Measurements from ENCODE around the gene RIMS4. TPM values are rescaled to one million over a fixed set of nuclear protein-coding genes. Genes with fewer than 3 reads are reported as not detected.

The RIMS4 gene
- total RNA-seq, 2 experiments from 2014 or later = not detected

GRCh38 chr20:44759595-44759994, 50.8 kb downstream of the RIMS4 start:
- intact Hi-C loops (cut with micrococcal nuclease) = no loop called here
- DNase-seq (no peak), ATAC-seq (no peak)
- Mint-ChIP-seq H3K4me3 (no peak overlapping the region), H3K36me3 (ENCODE audit: low read depth) (no peaks in the 10 kb centered on the region), H3K9me3 (no peaks in the 10 kb centered on the region), H3K27me3 (peaks cover 3% of the 10 kb centered on the region), H3K4me1 (ENCODE audit: low read depth) (no peaks in the 10 kb centered on the region), H3K27ac (no peak overlapping the region)
- ChIA-PET CTCF (interaction anchor here (1.2 to 3.8 kb wide), 2 partner anchors 12 to 37 kb away, joined by 3 to 20 read pairs; no protein-coding TSS in a partner anchor), POLR2A (no interaction called here)
- TF ChIP-seq CTCF (IDR thresholded peaks at IDR 0.05) = no peak

GRCh38 chr20:44758247-44759101, 51.9 kb downstream of the RIMS4 start:
- DNase-seq (no peak), ATAC-seq (no peak)
- CTCF ChIA-PET = interaction anchor here (1.2 to 3.8 kb wide), 3 partner anchors 11 to 38 kb away, joined by 3 to 20 read pairs (median 4); no protein-coding TSS in a partner anchor
- no peak for TF ChIP-seq CTCF (IDR thresholded peaks at IDR 0.05)
- Mint-ChIP-seq H3K4me1 (ENCODE audit: low read depth) (no peaks in the 10 kb centered on the region), H3K36me3 (ENCODE audit: low read depth) (no peaks in the 10 kb centered on the region), H3K9me3 (no peaks in the 10 kb centered on the region), H3K4me3 (no peak overlapping the region), H3K27me3 (peaks cover 3% of the 10 kb centered on the region), H3K27ac (no peak overlapping the region)
- POLR2A ChIA-PET = no interaction called here
- intact Hi-C loops (cut with micrococcal nuclease) = no loop called here

- Mint-ChIP-seq H3K27me3 (peaks cover 3% of the 10 kb centered on the region), H3K9me3 (no peaks in the 10 kb centered on the region), H3K36me3 (ENCODE audit: low read depth) (no peaks in the 10 kb centered on the region), H3K4me1 (ENCODE audit: low read depth) (no peaks in the 10 kb centered on the region), H3K27ac (no peak overlapping the region), H3K4me3 (no peak overlapping the region)
- ChIA-PET CTCF (interaction anchor here (1.9 to 3.8 kb wide), 2 partner anchors 10 to 73 kb away, joined by 5 to 20 read pairs; no protein-coding TSS in a partner anchor), POLR2A (no interaction called here)
- DNase-seq (no peak), ATAC-seq (no peak)
- no peak for TF ChIP-seq CTCF (IDR thresholded peaks at IDR 0.05)
- intact Hi-C loops (cut with micrococcal nuclease) = no loop called here
Measured at GRCh38 chr20:44756956-44757355, 53.4 kb downstream of the RIMS4 start.

GRCh38 chr20:44756011-44756688, 54.2 kb downstream of the RIMS4 start:
- no peaks in the 10 kb centered on the region for H3K4me1 Mint-ChIP-seq (ENCODE audit: low read depth)
- H3K9me3 Mint-ChIP-seq = no peaks in the 10 kb centered on the region
- DNase-seq (no peak), ATAC-seq (no peak)
- ChIA-PET CTCF (interaction anchor here (1.9 kb wide), 1 partner anchor 73 kb away, joined by 5 read pairs; no protein-coding TSS in a partner anchor), POLR2A (no interaction called here)
- H3K27me3 Mint-ChIP-seq = peaks cover 3% of the 10 kb centered on the region
- no peak overlapping the region for H3K4me3 Mint-ChIP-seq
- no peak overlapping the region for H3K27ac Mint-ChIP-seq
- intact Hi-C loops (cut with micrococcal nuclease) = no loop called here
- no peak for TF ChIP-seq CTCF (IDR thresholded peaks at IDR 0.05)
- no peaks in the 10 kb centered on the region for H3K36me3 Mint-ChIP-seq (ENCODE audit: low read depth)

- TF ChIP-seq CTCF (IDR thresholded peaks at IDR 0.05) = no peak
- ChIA-PET CTCF (no interaction called here), POLR2A (no interaction called here)
- intact Hi-C loops (cut with micrococcal nuclease) = no loop called here
- DNase-seq = no peak
- no peaks in the 10 kb centered on the region for H3K4me1 Mint-ChIP-seq (ENCODE audit: low read depth)
- H3K36me3 Mint-ChIP-seq (ENCODE audit: low read depth) = no peaks in the 10 kb centered on the region
- no peaks in the 10 kb centered on the region for H3K9me3 Mint-ChIP-seq
- no peak overlapping the region for H3K4me3 Mint-ChIP-seq
- no peak overlapping the region for H3K27ac Mint-ChIP-seq
- no peak for ATAC-seq
- H3K27me3 Mint-ChIP-seq = peaks cover 3% of the 10 kb centered on the region
Measured at GRCh38 chr20:44754554-44754953, 55.8 kb downstream of the RIMS4 start.

Data from activated CD8-positive, alpha-beta T cell treated with anti-CD3 and anti-CD28 coated beads for 36 hours (primary cell).